HG03196 (cell line): ENCODE results near the gene PSMA2.
"Not testable (repeated sequence)": the region's sequence is repeated elsewhere in the genome, so short reads cannot be mapped to it uniquely, and the experiment has no call there.

Experiments
- ATAC-seq: cut with Tn5 transposase; IDR thresholded peaks from one replicate; pipeline ENCODE4 v1.9.1; 2021; ENCODE audit not compliant: unreplicated experiment

The PSMA2 gene

GRCh38 chr7:42910306-42910705 is 21.7 kb downstream of the PSMA2 start:
- ATAC-seq: no peak

- no peak for ATAC-seq
These were observed 24.7 kb downstream of the PSMA2 start for GRCh38 chr7:42907316-42907715.

- no peak for ATAC-seq
These were observed 25.8 kb downstream of the PSMA2 start for GRCh38 chr7:42906181-42906580.

DNA sequence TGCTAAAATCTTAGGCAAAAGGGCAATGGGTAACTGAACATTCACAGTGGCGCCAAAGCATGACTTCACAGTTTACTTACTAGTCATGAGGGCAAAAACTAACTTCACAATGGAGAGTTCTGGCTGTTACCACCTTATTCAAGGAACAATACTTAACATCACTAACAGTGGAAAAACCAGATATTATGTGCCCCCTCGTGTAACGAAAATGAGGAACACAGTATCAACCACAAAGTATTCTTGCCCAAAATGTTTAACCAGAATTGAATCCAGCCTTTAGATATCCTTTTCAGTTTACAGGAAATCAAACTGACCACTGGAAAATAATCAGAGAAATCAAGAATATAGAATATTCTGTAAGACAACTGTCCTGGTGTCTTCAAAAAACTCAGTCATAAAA is 29.6 kb downstream of the PSMA2 start:
- ATAC-seq: no peak

DNA sequence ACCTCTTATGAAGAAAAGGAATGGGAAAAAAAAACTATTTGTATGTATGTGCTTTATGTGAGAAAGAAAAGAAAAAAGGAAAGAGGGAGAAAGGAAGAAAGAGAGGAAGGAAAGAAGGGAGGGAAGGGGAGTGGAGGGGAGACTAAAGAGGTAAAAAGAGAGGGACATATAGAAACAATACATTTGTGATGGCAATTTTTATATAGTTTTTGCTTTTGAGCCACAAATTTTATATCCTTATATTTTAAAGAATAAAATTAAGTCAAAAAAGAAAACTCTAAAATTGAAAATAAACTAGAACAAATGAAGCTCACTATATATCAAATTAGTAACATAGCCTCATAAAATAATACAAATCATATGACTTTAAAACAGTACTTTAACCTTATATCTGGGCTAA is 31.1 kb downstream of the PSMA2 start:
- no peak for ATAC-seq

DNA sequence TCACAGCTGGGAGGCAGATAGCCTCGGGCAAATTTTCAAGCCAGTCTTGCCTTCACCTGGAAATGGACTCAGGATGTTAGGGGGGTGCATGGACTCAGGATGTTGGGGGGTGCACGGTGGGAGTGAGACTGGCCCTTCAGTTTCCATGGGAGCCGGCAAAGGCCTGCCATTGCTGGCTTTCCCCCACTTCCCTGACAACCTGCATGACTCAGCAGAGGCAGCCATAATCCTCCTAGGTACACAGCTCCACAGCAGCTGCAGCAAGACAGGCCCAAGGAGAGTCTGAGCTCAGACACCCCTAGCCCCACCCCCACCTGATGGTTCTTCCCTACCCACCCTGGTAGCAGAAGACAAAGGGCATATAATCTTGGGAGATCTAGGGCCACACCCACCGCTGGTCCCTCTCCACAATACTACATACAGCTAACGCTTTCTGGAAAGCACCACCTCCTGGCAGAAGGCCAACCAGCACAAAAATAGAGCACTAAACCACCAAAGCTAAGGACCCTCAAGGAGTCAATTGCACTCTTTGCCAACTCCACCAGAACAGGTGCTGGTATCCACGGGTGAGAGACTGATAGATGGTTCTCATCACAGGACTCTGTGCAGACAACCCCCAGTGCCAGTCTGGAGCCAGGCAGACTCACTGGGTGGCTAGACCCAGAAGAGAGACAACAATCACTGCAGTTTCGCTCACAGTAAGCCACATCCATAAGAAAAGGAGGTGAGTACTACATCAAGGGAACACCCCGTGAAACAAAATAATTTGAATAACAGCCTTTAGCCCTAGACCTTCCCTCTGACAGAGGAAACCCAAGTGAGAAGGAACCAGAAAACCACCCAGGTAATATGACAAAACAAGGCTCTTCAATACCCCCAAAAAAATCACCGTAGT is 38.4 kb downstream of the PSMA2 start:
- ATAC-seq: no peak

GRCh38 chr7:42886893-42887505 is 45.0 kb downstream of the PSMA2 start:
- ATAC-seq: no peak

- no peak for ATAC-seq
These were observed 45.8 kb downstream of the PSMA2 start for GRCh38 chr7:42886129-42886528.

DNA sequence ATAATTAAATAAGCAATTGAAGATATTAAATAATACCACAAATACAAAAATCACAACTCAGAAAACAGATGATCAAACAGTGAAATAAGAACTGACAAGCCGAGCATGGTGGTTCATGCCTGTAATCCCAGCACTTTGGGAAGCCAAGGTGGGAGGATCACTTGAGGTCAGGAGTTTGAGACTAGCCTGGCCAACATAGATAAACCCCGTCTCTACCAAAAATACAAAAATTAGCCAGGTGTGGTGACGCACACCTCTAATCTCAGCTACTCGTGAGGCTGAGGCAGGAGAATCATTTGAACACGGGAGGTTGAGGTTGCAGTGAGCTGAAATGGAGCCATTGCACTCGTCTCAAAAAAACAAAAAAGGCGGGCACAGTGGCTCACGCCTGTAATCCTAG is 46.8 kb downstream of the PSMA2 start:
- not testable (repeated sequence) for ATAC-seq

GRCh38 chr7:42883950-42884349 is 48.0 kb downstream of the PSMA2 start:
- no peak for ATAC-seq

GRCh38 chr7:42880392-42880791 is 51.6 kb downstream of the PSMA2 start:
- no peak for ATAC-seq

GRCh38 chr7:42878303-42878702 is 53.7 kb downstream of the PSMA2 start:
- no peak for ATAC-seq

GRCh38 chr7:42877862-42878261 is 54.1 kb downstream of the PSMA2 start:
- no peak for ATAC-seq

GRCh38 chr7:42876182-42877068 is 55.5 kb downstream of the PSMA2 start:
- peak; percentile 79 for ATAC-seq

- ATAC-seq: peak; percentile 95
These were observed 62.6 kb downstream of the PSMA2 start for GRCh38 chr7:42869131-42870020.

- ATAC-seq: no peak
These were observed 63.5 kb downstream of the PSMA2 start for GRCh38 chr7:42868480-42868879.
